Measurements from ENCODE around the gene KIAA1671.

The KIAA1671 gene

GRCh38 chr22:25167834-25168601, 215.5 kb downstream of the KIAA1671 start:
- ChIA-PET CTCF (no interaction called here), POLR2A (no interaction called here)
- Histone ChIP-seq H3K27ac (ENCODE audit: insufficient read depth in 1 of 2, low read depth in 1 of 2, low read length in 2 of 2, poor library complexity in 1 of 2, severe bottlenecking in 2 of 2) (no peak overlapping the region), H3K9me3 (ENCODE audit: control extremely low read depth in 1 of 5, control insufficient read depth in 4 of 5, insufficient read depth in 2 of 5, low read depth in 1 of 5, low read length in 4 of 5) (no peaks in the 10 kb centered on the region), H3K36me3 (ENCODE audit: control insufficient read depth in 4 of 4, insufficient read depth in 4 of 4, low read length in 3 of 4) (no peaks in the 10 kb centered on the region), H3K27me3 (replicated peaks in 2 of 5; ENCODE audit: control insufficient read depth in 4 of 5, insufficient read depth in 5 of 5, low read length in 4 of 5) (no peaks in the 10 kb centered on the region), H3K4me3 (ENCODE audit: control insufficient read depth in 1 of 7, extremely low read depth in 1 of 7, insufficient read depth in 4 of 7, low read depth in 2 of 7, low read length in 6 of 7) (no peak overlapping the region), H3K4me1 (ENCODE audit: control extremely low read depth in 1 of 4, control insufficient read depth in 4 of 4, insufficient read depth in 4 of 4, low read length in 3 of 4) (no peaks in the 10 kb centered on the region)
- DNase-seq, result no peak
- 97% methylated on average over 11 of the region's 14 CpGs for WGBS (ENCODE audit: insufficient coverage)

- no peak for DNase-seq
- Histone ChIP-seq H3K36me3 (ENCODE audit: control insufficient read depth in 4 of 4, insufficient read depth in 4 of 4, low read length in 3 of 4) (no peaks in the 10 kb centered on the region), H3K4me1 (ENCODE audit: control extremely low read depth in 1 of 4, control insufficient read depth in 4 of 4, insufficient read depth in 4 of 4, low read length in 3 of 4) (no peaks in the 10 kb centered on the region), H3K27ac (ENCODE audit: insufficient read depth in 1 of 2, low read depth in 1 of 2, low read length in 2 of 2, poor library complexity in 1 of 2, severe bottlenecking in 2 of 2) (no peak overlapping the region), H3K27me3 (replicated peaks in 2 of 5; ENCODE audit: control insufficient read depth in 4 of 5, insufficient read depth in 5 of 5, low read length in 4 of 5) (no peaks in the 10 kb centered on the region), H3K9me3 (ENCODE audit: control extremely low read depth in 1 of 5, control insufficient read depth in 4 of 5, insufficient read depth in 2 of 5, low read depth in 1 of 5, low read length in 4 of 5) (no peaks in the 10 kb centered on the region), H3K4me3 (ENCODE audit: control insufficient read depth in 1 of 7, extremely low read depth in 1 of 7, insufficient read depth in 4 of 7, low read depth in 2 of 7, low read length in 6 of 7) (no peak overlapping the region)
- ChIA-PET POLR2A (no interaction called here), CTCF (interaction anchor here (2.7 kb wide), 1 partner anchor 58 kb away, joined by 11 read pairs; no protein-coding TSS in a partner anchor)
- WGBS (ENCODE audit: insufficient coverage), result 100% methylated on average over 7 of the region's 17 CpGs
Observed at GRCh38 chr22:25169278-25170031, 216.9 kb downstream of the KIAA1671 start.

GRCh38 chr22:25170426-25170980, 218.0 kb downstream of the KIAA1671 start:
- Histone ChIP-seq H3K4me3 (ENCODE audit: control insufficient read depth in 1 of 7, extremely low read depth in 1 of 7, insufficient read depth in 4 of 7, low read depth in 2 of 7, low read length in 6 of 7) (no peak overlapping the region), H3K27ac (ENCODE audit: insufficient read depth in 1 of 2, low read depth in 1 of 2, low read length in 2 of 2, poor library complexity in 1 of 2, severe bottlenecking in 2 of 2) (no peak overlapping the region), H3K4me1 (ENCODE audit: control extremely low read depth in 1 of 4, control insufficient read depth in 4 of 4, insufficient read depth in 4 of 4, low read length in 3 of 4) (no peaks in the 10 kb centered on the region), H3K9me3 (ENCODE audit: control extremely low read depth in 1 of 5, control insufficient read depth in 4 of 5, insufficient read depth in 2 of 5, low read depth in 1 of 5, low read length in 4 of 5) (no peaks in the 10 kb centered on the region), H3K36me3 (ENCODE audit: control insufficient read depth in 4 of 4, insufficient read depth in 4 of 4, low read length in 3 of 4) (no peaks in the 10 kb centered on the region), H3K27me3 (replicated peaks in 2 of 5; ENCODE audit: control insufficient read depth in 4 of 5, insufficient read depth in 5 of 5, low read length in 4 of 5) (no peaks in the 10 kb centered on the region)
- ChIA-PET CTCF (interaction anchor here (2.7 kb wide), 1 partner anchor 59 kb away, joined by 11 read pairs; no protein-coding TSS in a partner anchor), POLR2A (no interaction called here)
- WGBS (ENCODE audit: insufficient coverage), result 97% methylated on average over 8 of the region's 16 CpGs
- no peak for DNase-seq

GRCh38 chr22:25172153-25172552, 219.6 kb downstream of the KIAA1671 start:
- Histone ChIP-seq H3K36me3 (ENCODE audit: control insufficient read depth in 4 of 4, insufficient read depth in 4 of 4, low read length in 3 of 4) (no peaks in the 10 kb centered on the region), H3K27me3 (replicated peaks in 2 of 5; ENCODE audit: control insufficient read depth in 4 of 5, insufficient read depth in 5 of 5, low read length in 4 of 5) (no peaks in the 10 kb centered on the region), H3K27ac (ENCODE audit: insufficient read depth in 1 of 2, low read depth in 1 of 2, low read length in 2 of 2, poor library complexity in 1 of 2, severe bottlenecking in 2 of 2) (no peak overlapping the region), H3K4me3 (ENCODE audit: control insufficient read depth in 1 of 7, extremely low read depth in 1 of 7, insufficient read depth in 4 of 7, low read depth in 2 of 7, low read length in 6 of 7) (no peak overlapping the region), H3K4me1 (ENCODE audit: control extremely low read depth in 1 of 4, control insufficient read depth in 4 of 4, insufficient read depth in 4 of 4, low read length in 3 of 4) (no peaks in the 10 kb centered on the region), H3K9me3 (ENCODE audit: control extremely low read depth in 1 of 5, control insufficient read depth in 4 of 5, insufficient read depth in 2 of 5, low read depth in 1 of 5, low read length in 4 of 5) (no peaks in the 10 kb centered on the region)
- DNase-seq, result peak; percentile 26 to 36 (median 31)
- CTCF ChIA-PET, result interaction anchor here (0.7 to 2.7 kb wide), 4 partner anchors 12 to 94 kb away, joined by 3 to 11 read pairs (median 5); no protein-coding TSS in a partner anchor
- 96% methylated on average over 3 of the region's 5 CpGs for WGBS (ENCODE audit: insufficient coverage)
- POLR2A ChIA-PET, result no interaction called here

GRCh38 chr22:25174156-25174887, 221.8 kb downstream of the KIAA1671 start:
- no peaks in the 10 kb centered on the region for H3K36me3 ChIP-seq (ENCODE audit: control insufficient read depth in 4 of 4, insufficient read depth in 4 of 4, low read length in 3 of 4)
- H3K27me3 ChIP-seq (replicated peaks in 2 of 5; ENCODE audit: control insufficient read depth in 4 of 5, insufficient read depth in 5 of 5, low read length in 4 of 5), result no peaks in the 10 kb centered on the region
- ChIA-PET CTCF (interaction anchor here (0.6 to 1.5 kb wide), 2 partner anchors 93 to 129 kb away, joined by 3 to 6 read pairs; no protein-coding TSS in a partner anchor), POLR2A (no interaction called here)
- no peak overlapping the region for H3K4me3 ChIP-seq (ENCODE audit: control insufficient read depth in 1 of 7, extremely low read depth in 1 of 7, insufficient read depth in 4 of 7, low read depth in 2 of 7, low read length in 6 of 7)
- no peak overlapping the region for H3K27ac ChIP-seq (ENCODE audit: insufficient read depth in 1 of 2, low read depth in 1 of 2, low read length in 2 of 2, poor library complexity in 1 of 2, severe bottlenecking in 2 of 2)
- DNase-seq, result no peak
- no peaks in the 10 kb centered on the region for H3K4me1 ChIP-seq (ENCODE audit: control extremely low read depth in 1 of 4, control insufficient read depth in 4 of 4, insufficient read depth in 4 of 4, low read length in 3 of 4)
- H3K9me3 ChIP-seq (ENCODE audit: control extremely low read depth in 1 of 5, control insufficient read depth in 4 of 5, insufficient read depth in 2 of 5, low read depth in 1 of 5, low read length in 4 of 5), result peaks cover 0 to 2% (median 0%) of the 10 kb centered on the region in 5 experiments
- 97% methylated on average over 12 of the region's 13 CpGs for WGBS (ENCODE audit: insufficient coverage)

- CTCF ChIA-PET, result interaction anchor here (1.5 kb wide), 1 partner anchor 94 kb away, joined by 6 read pairs; no protein-coding TSS in a partner anchor
Observed at GRCh38 chr22:25174888-25175411, 222.4 kb downstream of the KIAA1671 start.

More at GRCh38 chr22:25174888-25175411, 222.4 kb downstream of the KIAA1671 start:
- DNase-seq, result no peak
- Histone ChIP-seq H3K36me3 (ENCODE audit: control insufficient read depth in 4 of 4, insufficient read depth in 4 of 4, low read length in 3 of 4) (no peaks in the 10 kb centered on the region), H3K27me3 (replicated peaks in 2 of 5; ENCODE audit: control insufficient read depth in 4 of 5, insufficient read depth in 5 of 5, low read length in 4 of 5) (no peaks in the 10 kb centered on the region), H3K4me3 (ENCODE audit: control insufficient read depth in 1 of 7, extremely low read depth in 1 of 7, insufficient read depth in 4 of 7, low read depth in 2 of 7, low read length in 6 of 7) (no peak overlapping the region), H3K27ac (ENCODE audit: insufficient read depth in 1 of 2, low read depth in 1 of 2, low read length in 2 of 2, poor library complexity in 1 of 2, severe bottlenecking in 2 of 2) (no peak overlapping the region), H3K9me3 (ENCODE audit: control extremely low read depth in 1 of 5, control insufficient read depth in 4 of 5, insufficient read depth in 2 of 5, low read depth in 1 of 5, low read length in 4 of 5) (peaks cover 0 to 6% (median 1%) of the 10 kb centered on the region in 5 experiments), H3K4me1 (ENCODE audit: control extremely low read depth in 1 of 4, control insufficient read depth in 4 of 4, insufficient read depth in 4 of 4, low read length in 3 of 4) (no peaks in the 10 kb centered on the region)
- POLR2A ChIA-PET, result no interaction called here
- WGBS (ENCODE audit: insufficient coverage), result 99% methylated on average over 4 of the region's 6 CpGs

Measured in common myeloid progenitor, CD34-positive (primary cell).